ENCODE results near the gene DUOX1. TPM values are rescaled to one million over a fixed set of nuclear protein-coding genes. Genes with fewer than 3 reads are reported as not detected.

Gene DUOX1
- total and polyA plus RNA-seq, 8 donors = 2.9 to 114 (median 62.6) TPM; not detected in 1

- intact Hi-C loops (cut with DNase I; ENCODE audit: low total_unique reads) = no loop called here
- peak overlapping the region; percentile 21 to 78 (median 72) for H3K27ac ChIP-seq
- WGBS, 5 donors = 5 to 15% (median 8%) methylated on average over 25 to 47 of the region's 47 CpGs
- H3K4me1 ChIP-seq = peaks cover 8 to 39% (median 17%) of the 10 kb centered on the region in 4 donors
- no peaks in the 10 kb centered on the region for H3K9me3 ChIP-seq
- H3K36me3 ChIP-seq = peaks cover 0 to 6% (median 0%) of the 10 kb centered on the region in 4 donors
- H3K27me3 ChIP-seq = peaks cover 8 to 66% (median 32%) of the 10 kb centered on the region in 3 donors
- peak overlapping the region; percentile 30 to 49 (median 46) for H3K4me3 ChIP-seq
- DNase-seq = peak in 1 of 2 donors; percentile 32
- TF ChIP-seq POLR2A (IDR thresholded peaks at IDR 0.05) (no peak), POLR2AphosphoS5 (IDR thresholded peaks at IDR 0.05) (no peak), EP300 (IDR thresholded peaks at IDR 0.05) (no peak), CTCF (IDR thresholded peaks at IDR 0.05) (no peak)
Measured at GRCh38 chr15:45128971-45129639, 689 bp upstream of the DUOX1 start.

- peak overlapping the region; percentile 30 to 49 (median 46) for H3K4me3 ChIP-seq
- TF ChIP-seq POLR2A (IDR thresholded peaks at IDR 0.05) = no peak
- no peak for TF ChIP-seq CTCF (IDR thresholded peaks at IDR 0.05)
- no peak for TF ChIP-seq POLR2AphosphoS5 (IDR thresholded peaks at IDR 0.05)
- H3K27ac ChIP-seq = peak overlapping the region; percentile 52 to 78 (median 72)
- no peaks in the 10 kb centered on the region for H3K9me3 ChIP-seq
- peaks cover 0 to 7% (median 0%) of the 10 kb centered on the region in 4 donors for H3K36me3 ChIP-seq
- DNase-seq = no peak
- peaks cover 8 to 71% (median 45%) of the 10 kb centered on the region in 3 donors for H3K27me3 ChIP-seq
- 70 to 81% (median 74%) methylated on average over 6 to 7 of the region's 7 CpGs for WGBS, 5 donors
- intact Hi-C loops (cut with DNase I; ENCODE audit: low total_unique reads) = no loop called here
- peaks cover 11 to 53% (median 27%) of the 10 kb centered on the region in 4 donors for H3K4me1 ChIP-seq
Measured at GRCh38 chr15:45130291-45131000, 652 bp downstream of the DUOX1 start.

GRCh38 chr15:45131510-45131909 lies 1.7 kb downstream of the DUOX1 start:
- intact Hi-C loops (cut with DNase I; ENCODE audit: low total_unique reads) = no loop called here
- Histone ChIP-seq H3K27ac (no peak overlapping the region), H3K9me3 (no peaks in the 10 kb centered on the region), H3K4me1 (peaks cover 11 to 60% (median 29%) of the 10 kb centered on the region in 4 donors), H3K4me3 (peak overlapping the region in 1 of 4 donors; percentile 45), H3K27me3 (peaks cover 12 to 78% (median 52%) of the 10 kb centered on the region in 3 donors), H3K36me3 (peaks cover 0 to 7% (median 0%) of the 10 kb centered on the region in 4 donors)
- TF ChIP-seq POLR2A (IDR thresholded peaks at IDR 0.05) (no peak), POLR2AphosphoS5 (IDR thresholded peaks at IDR 0.05) (no peak), EP300 (IDR thresholded peaks at IDR 0.05) (no peak), CTCF (IDR thresholded peaks at IDR 0.05) (no peak)
- no peak for DNase-seq
- WGBS, 5 donors = 43 to 77% (median 68%) methylated on average over 3 of the region's 3 CpGs

- 74 to 82% (median 79%) methylated on average over 3 of the region's 3 CpGs for WGBS, 5 donors
- intact Hi-C loops (cut with DNase I; ENCODE audit: low total_unique reads) = no loop called here
Measured at GRCh38 chr15:45132844-45133560, 3.2 kb downstream of the DUOX1 start.

More at GRCh38 chr15:45132844-45133560, 3.2 kb downstream of the DUOX1 start:
- Histone ChIP-seq H3K4me3 (no peak overlapping the region), H3K36me3 (peaks cover 0 to 7% (median 0%) of the 10 kb centered on the region in 4 donors), H3K9me3 (no peaks in the 10 kb centered on the region), H3K4me1 (peaks cover 11 to 60% (median 29%) of the 10 kb centered on the region in 4 donors), H3K27me3 (peaks cover 16 to 76% (median 51%) of the 10 kb centered on the region in 3 donors), H3K27ac (no peak overlapping the region)
- no peak for DNase-seq
- TF ChIP-seq POLR2A (IDR thresholded peaks at IDR 0.05) (no peak), EP300 (IDR thresholded peaks at IDR 0.05) (no peak), POLR2AphosphoS5 (IDR thresholded peaks at IDR 0.05) (no peak), CTCF (IDR thresholded peaks at IDR 0.05) (no peak)
